Spleen (tissue), 11 donors: Measurements from ENCODE around the gene DLG2. TPM values are rescaled to one million over a fixed set of nuclear protein-coding genes. Genes with fewer than 3 reads are reported as not detected.

Experiments
- DNase-seq: peaks from one replicate; pipeline ENCODE4 v3.0.0-alpha.2; 2020
- H3K27ac ChIP-seq, 8 donors: fragments of 200-600 bp; sonication (generic) in 7 of 8; 1 replicate in 4 of 8; 2 replicates in 4 of 8; pipeline versions ENCODE4 v1.5.0 to v1.8.0; 2016 to 2021; ENCODE audit warnings: inconsistent platforms in 4 of 8, mild to moderate bottlenecking in 4 of 8, moderate library complexity in 1 of 8
- H3K27me3 ChIP-seq, 7 donors: fragments of 200-600 bp; sonication (generic) in 6 of 7; replicated peaks in 1 of 7; 1 replicate in 4 of 7; 2 replicates in 3 of 7; pipeline versions ENCODE4 v1.5.0 to v1.8.0; 2016 to 2021; ENCODE audit warnings: inconsistent platforms in 3 of 7, mild to moderate bottlenecking in 1 of 7
- H3K36me3 ChIP-seq, 6 donors: fragments of 200-600 bp; sonication (generic) in 5 of 6; 1 replicate in 4 of 6; 2 replicates in 2 of 6; pipeline versions ENCODE4 v1.5.0 to v1.8.0; 2016 to 2021; ENCODE audit warnings: inconsistent platforms in 2 of 6
- H3K4me1 ChIP-seq, 6 donors: fragments of 200-600 bp; sonication (generic) in 5 of 6; 1 replicate in 3 of 6; 2 replicates in 3 of 6; pipeline versions ENCODE4 v1.5.0 to v1.8.0; 2016 to 2021; ENCODE audit warnings: inconsistent platforms in 3 of 6
- H3K4me3 ChIP-seq, 8 donors: fragments of 200-600 bp; sonication (generic) in 7 of 8; 1 replicate in 4 of 8; 2 replicates in 4 of 8; pipeline versions ENCODE4 v1.5.0 to v1.8.0; 2016 to 2021; ENCODE audit warnings: inconsistent platforms in 4 of 8, mild to moderate bottlenecking in 4 of 8, moderate library complexity in 2 of 8
- H3K9me3 ChIP-seq, 8 donors: fragments of 200-600 bp; sonication (generic) in 7 of 8; 1 replicate in 4 of 8; 2 replicates in 4 of 8; pipeline versions ENCODE4 v1.5.0 to v1.8.0; 2016 to 2021; ENCODE audit warnings: inconsistent platforms in 4 of 8
- POLR2A ChIP-seq, 3 donors: fragments of 450-650 bp; IDR thresholded peaks; one replicate each; pipeline ENCODE4 v1.5.1; 2017; ENCODE audit warnings: antibody characterized with exemption in 3 of 3, mild to moderate bottlenecking in 1 of 3
- POLR2AphosphoS5 ChIP-seq, 3 donors: sonication (generic); formaldehyde crosslinking; IDR thresholded peaks; one replicate each; pipeline ENCODE4 v1.5.1; 2017; ENCODE audit warnings: antibody characterized with exemption in 3 of 3
- WGBS, 5 donors: extraction: QIAGEN DNeasy Blood & Tissue Kit in 3 of 5; methylation state at CpG; one replicate each; pipeline versions ENCODE4 v1.1.5 to v1.1.7; 2013 to 2018; 5-methylcytosine and 5-hydroxymethylcytosine counted together
- intact Hi-C: fragments of 100-400 bp; cut with DNase I; formaldehyde crosslinking; loops from one replicate; pipeline ENCODE4 v1.15.0; 2023; ENCODE audit warnings: low total_unique reads
- polyA plus RNA-seq, 3 donors: library from polyadenylated mRNA; stranded (reverse); fragments of 200-250 nt; gene quantifications; one replicate each; pipeline ENCODE4 v1.2.1, GENCODE V29; 2013
- total RNA-seq, 7 donors: library from RNA; depleted of rRNA in 3 of 7; stranded (reverse); fragments of >200 nt in 3 of 7; fragmentation: NEBNext Ultra II Directional in 4 of 7; extraction: Animal tissue kit (Norgen Biotek cat#: 25700) in 4 of 7; gene quantifications; one replicate each; pipeline versions ENCODE4 v1.1.0 to v1.2.1, GENCODE V29; 2016 to 2021
- TF ChIP-seq, protein P1 (sequence below), 11 experiments: fragments of 200-600 bp in 7 of 11; fragments of 450-650 bp in 4 of 11; sonication (generic) in 4 of 11; IDR thresholded peaks in 8 of 11; conservative IDR thresholded peaks in 3 of 11; 1 replicate in 7 of 11; 2 replicates in 4 of 11; pipeline versions ENCODE4 v1.4.0 to v1.8.0; 2016 to 2021; ENCODE audit warnings: antibody characterized with exemption in 11 of 11, inconsistent platforms in 4 of 11, mild to moderate bottlenecking in 1 of 11
- donor health status: healthy with polysubstance abuse.
- donor health status: DM: no; HTN: no; CAD: no; lungs with moderate emphysema.
- donor health status: DM: no; HTN: no; CAD: no.
- donor health status: Bipolar disorder and iron deficiency.
- donor health status: healthy.
- donor health status: DM: no; HTN: no; CAD: no.
- donor health status: DM: yes; HTN: yes; CAD: no.

Gene DLG2
- total and polyA plus RNA-seq, 10 donors = 0.43 to 12.7 (median 7.9) TPM

DNA sequence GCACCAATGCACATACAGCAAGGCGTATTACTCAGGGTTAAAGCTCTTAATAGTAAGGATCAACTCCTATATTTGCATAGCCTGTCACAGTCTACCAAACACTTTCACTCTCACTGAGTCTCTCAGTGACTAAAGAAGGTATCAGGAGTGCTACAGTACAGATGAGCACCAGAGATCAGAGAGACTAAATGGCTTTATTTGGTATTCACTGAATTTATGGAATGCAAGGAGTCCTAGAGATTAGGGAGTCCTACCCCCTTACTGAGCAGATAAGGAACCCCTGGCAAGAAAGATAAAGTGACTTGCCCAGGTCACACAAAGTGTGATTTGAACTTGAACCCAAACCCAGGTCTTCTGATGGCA lies 1944.6 kb downstream of the DLG2 start:
- intact Hi-C loops = no loop called here
- Histone ChIP-seq H3K36me3 (no peaks in the 10 kb centered on the region), H3K27me3 (peaks cover 0 to 6% (median 0%) of the 10 kb centered on the region in 7 donors), H3K4me1 (peaks cover 0 to 5% (median 0%) of the 10 kb centered on the region in 6 donors), H3K27ac (no peak overlapping the region), H3K9me3 (no peaks in the 10 kb centered on the region), H3K4me3 (no peak overlapping the region)
- DNase-seq = no peak
- TF ChIP-seq POLR2AphosphoS5 (IDR thresholded peaks at IDR 0.05) (no peak), POLR2A (IDR thresholded peaks at IDR 0.05) (no peak)
- TF ChIP-seq, protein P1, sequence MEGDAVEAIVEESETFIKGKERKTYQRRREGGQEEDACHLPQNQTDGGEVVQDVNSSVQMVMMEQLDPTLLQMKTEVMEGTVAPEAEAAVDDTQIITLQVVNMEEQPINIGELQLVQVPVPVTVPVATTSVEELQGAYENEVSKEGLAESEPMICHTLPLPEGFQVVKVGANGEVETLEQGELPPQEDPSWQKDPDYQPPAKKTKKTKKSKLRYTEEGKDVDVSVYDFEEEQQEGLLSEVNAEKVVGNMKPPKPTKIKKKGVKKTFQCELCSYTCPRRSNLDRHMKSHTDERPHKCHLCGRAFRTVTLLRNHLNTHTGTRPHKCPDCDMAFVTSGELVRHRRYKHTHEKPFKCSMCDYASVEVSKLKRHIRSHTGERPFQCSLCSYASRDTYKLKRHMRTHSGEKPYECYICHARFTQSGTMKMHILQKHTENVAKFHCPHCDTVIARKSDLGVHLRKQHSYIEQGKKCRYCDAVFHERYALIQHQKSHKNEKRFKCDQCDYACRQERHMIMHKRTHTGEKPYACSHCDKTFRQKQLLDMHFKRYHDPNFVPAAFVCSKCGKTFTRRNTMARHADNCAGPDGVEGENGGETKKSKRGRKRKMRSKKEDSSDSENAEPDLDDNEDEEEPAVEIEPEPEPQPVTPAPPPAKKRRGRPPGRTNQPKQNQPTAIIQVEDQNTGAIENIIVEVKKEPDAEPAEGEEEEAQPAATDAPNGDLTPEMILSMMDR (IDR thresholded peaks at IDR 0.05 in 8 of 11, conservative IDR thresholded peaks at IDR 0.05 in 3 of 11) = no peak
- WGBS, 5 donors = 69 to 88% (median 77%) methylated on average over 1 of the region's 1 CpG

DNA sequence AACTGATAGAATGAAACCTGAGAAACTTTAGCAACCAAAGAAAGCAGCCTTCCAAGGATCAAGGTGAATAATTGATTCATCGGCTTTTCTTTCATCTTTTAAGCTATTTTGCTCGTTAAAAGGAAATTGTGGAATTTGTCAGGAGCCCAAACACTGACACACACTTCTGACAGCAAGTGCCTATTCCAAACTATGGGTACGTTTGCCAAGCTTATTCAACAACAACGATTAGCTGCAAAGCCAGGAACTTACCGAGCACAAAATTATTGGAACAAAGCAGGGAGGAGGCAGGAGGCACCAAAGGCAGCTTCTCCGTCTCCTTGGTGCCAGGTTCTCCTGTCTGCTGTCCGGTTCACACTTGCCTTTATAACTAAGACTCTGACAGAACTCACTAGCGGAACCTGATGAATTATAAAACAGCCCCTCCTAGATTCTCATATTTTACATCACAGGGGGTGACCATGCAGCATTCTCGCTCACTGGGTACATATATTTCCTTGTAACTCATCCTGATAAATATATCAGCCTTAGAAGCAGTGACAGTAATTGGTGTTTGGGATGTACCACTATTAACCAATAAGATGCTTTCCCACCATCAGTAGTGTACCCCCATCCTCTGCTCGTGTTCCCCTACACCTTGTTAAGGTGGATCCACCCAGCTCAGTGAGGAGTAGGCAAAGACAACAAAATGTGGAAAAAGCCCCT lies 1945.1 kb downstream of the DLG2 start:
- no peak overlapping the region for H3K4me3 ChIP-seq
- intact Hi-C loops = no loop called here

DNA sequence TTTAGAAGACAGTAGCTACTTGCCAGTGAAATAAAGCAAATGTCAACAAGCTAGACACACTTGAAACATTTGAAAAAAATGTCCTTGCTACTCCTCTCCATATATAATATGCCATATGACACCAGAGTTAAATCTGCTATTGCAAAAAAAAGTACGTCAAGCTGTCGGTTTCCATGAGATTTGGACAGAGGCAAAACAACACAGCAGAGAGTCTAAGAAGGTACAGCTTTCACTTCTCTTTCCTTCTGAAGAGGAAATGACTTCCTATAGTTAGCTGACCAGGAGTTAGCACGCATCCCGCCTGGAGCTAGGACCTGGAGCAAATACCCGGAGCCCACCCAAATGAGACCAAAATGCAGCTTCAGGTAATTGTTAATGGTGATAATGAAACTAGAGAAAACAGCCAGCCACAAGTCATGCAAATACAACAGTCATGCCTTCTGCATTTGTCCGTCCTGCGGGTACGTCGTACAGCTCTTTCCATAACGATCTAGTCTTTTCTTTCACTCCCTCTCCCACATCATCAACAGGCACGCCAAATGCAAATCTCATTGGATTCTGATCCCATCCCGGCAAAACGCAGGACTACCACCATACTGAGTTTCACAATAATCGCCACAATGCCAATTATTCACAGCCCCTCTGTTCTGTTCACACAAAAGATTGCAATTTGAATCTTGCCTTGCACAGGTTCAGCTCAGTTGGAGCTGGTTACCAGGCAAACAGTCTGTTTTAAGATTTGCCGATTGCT lies 1945.9 kb downstream of the DLG2 start:
- peaks cover 0 to 6% (median 0%) of the 10 kb centered on the region in 7 donors for H3K27me3 ChIP-seq
- WGBS, 5 donors = 65 to 78% (median 70%) methylated on average over 15 of the region's 15 CpGs
- H3K4me1 ChIP-seq = peaks cover 0 to 5% (median 0%) of the 10 kb centered on the region in 6 donors
- H3K27ac ChIP-seq = no peak overlapping the region
- H3K36me3 ChIP-seq = no peaks in the 10 kb centered on the region
- intact Hi-C loops = no loop called here
- DNase-seq = no peak
- peak overlapping the region in 3 of 8 donors; percentile 8 to 36 (median 8) for H3K4me3 ChIP-seq
- no peaks in the 10 kb centered on the region for H3K9me3 ChIP-seq
- no peak for TF ChIP-seq POLR2A (IDR thresholded peaks at IDR 0.05)
- TF ChIP-seq, protein P1 (IDR thresholded peaks at IDR 0.05 in 8 of 11, conservative IDR thresholded peaks at IDR 0.05 in 3 of 11) = no peak
- no peak for TF ChIP-seq POLR2AphosphoS5 (IDR thresholded peaks at IDR 0.05)

More for the DNA sequence above, 1945.1 kb downstream of the DLG2 start:
- DNase-seq = no peak
- no peak for TF ChIP-seq POLR2A (IDR thresholded peaks at IDR 0.05)
- TF ChIP-seq, protein P1 (IDR thresholded peaks at IDR 0.05 in 8 of 11, conservative IDR thresholded peaks at IDR 0.05 in 3 of 11) = no peak
- no peak for TF ChIP-seq POLR2AphosphoS5 (IDR thresholded peaks at IDR 0.05)
- Histone ChIP-seq H3K27me3 (peaks cover 0 to 6% (median 0%) of the 10 kb centered on the region in 7 donors), H3K9me3 (no peaks in the 10 kb centered on the region), H3K4me1 (peaks cover 0 to 5% (median 0%) of the 10 kb centered on the region in 6 donors), H3K36me3 (no peaks in the 10 kb centered on the region), H3K27ac (no peak overlapping the region)
- WGBS, 5 donors = 65 to 81% (median 75%) methylated on average over 10 of the region's 10 CpGs

DNA sequence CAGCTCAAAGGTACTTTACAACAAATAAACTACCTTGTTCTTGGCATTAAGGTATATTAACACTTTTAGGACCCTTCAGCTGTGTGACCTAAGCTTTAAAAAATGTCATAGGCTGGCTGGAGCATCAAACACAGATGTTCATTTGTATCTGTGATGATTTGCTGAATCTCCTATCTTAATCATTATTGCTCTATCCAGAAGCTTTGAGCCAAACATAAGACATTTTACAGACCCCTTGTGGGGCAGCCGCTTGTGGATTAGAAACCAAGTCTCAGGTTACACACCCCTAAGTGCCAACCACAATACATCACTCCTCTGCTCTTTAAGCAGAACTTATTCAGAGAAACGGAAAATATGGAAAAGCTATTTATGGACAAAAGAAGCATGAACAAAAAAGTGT lies 1946.8 kb downstream of the DLG2 start:
- Histone ChIP-seq H3K4me3 (no peak overlapping the region), H3K4me1 (peaks cover 0 to 5% (median 0%) of the 10 kb centered on the region in 6 donors), H3K36me3 (no peaks in the 10 kb centered on the region), H3K27me3 (peaks cover 0 to 6% (median 0%) of the 10 kb centered on the region in 7 donors), H3K9me3 (no peaks in the 10 kb centered on the region), H3K27ac (no peak overlapping the region)
- 31 to 52% (median 46%) methylated on average over 2 of the region's 2 CpGs for WGBS, 5 donors
- TF ChIP-seq, protein P1 (IDR thresholded peaks at IDR 0.05 in 8 of 11, conservative IDR thresholded peaks at IDR 0.05 in 3 of 11) = no peak
- TF ChIP-seq POLR2AphosphoS5 (IDR thresholded peaks at IDR 0.05) = no peak
- TF ChIP-seq POLR2A (IDR thresholded peaks at IDR 0.05) = no peak
- intact Hi-C loops = no loop called here
- no peak for DNase-seq
